Thoracic aorta (tissue), 2 donors: Measurements from ENCODE around the gene DHX35. TPM values are rescaled to one million over a fixed set of nuclear protein-coding genes. Genes with fewer than 3 reads are reported as not detected.

ENCODE experiments used
- ATAC-seq: fragments of 150-250 bp; one replicate; pipeline ENCODE4 v1.8.0; 2017; ENCODE audit warnings: low read depth; ENCODE audit not compliant: insufficient number of reproducible peaks, low FRiP score
- DNase-seq: peaks from one replicate; pipeline ENCODE4 v3.0.0-alpha.2; 2020; ENCODE audit warnings: low spot score
- H3K27ac ChIP-seq, 2 donors: fragments of 200-600 bp; sonication (generic); 1 replicate in 1 of 2; 2 replicates in 1 of 2; pipeline ENCODE4 v1.5.1; 2016; ENCODE audit warnings: mild to moderate bottlenecking in 2 of 2, moderate library complexity in 2 of 2
- H3K27me3 ChIP-seq: fragments of 200-600 bp; sonication (generic); replicated peaks from 2 replicates; pipeline ENCODE4 v1.6.0; 2016; ENCODE audit warnings: mild to moderate bottlenecking; ENCODE audit not compliant: insufficient read depth
- H3K36me3 ChIP-seq: fragments of 200-600 bp; sonication (generic); one replicate; pipeline ENCODE4 v1.5.1; 2016
- H3K4me1 ChIP-seq, 2 donors: fragments of 200-600 bp; sonication (generic); 1 replicate in 1 of 2; 2 replicates in 1 of 2; pipeline versions ENCODE4 v1.5.1 to v1.6.0; 2016; ENCODE audit warnings: low read depth in 2 of 2, mild to moderate bottlenecking in 1 of 2; ENCODE audit not compliant: control insufficient read depth in 1 of 2
- H3K4me3 ChIP-seq: fragments of 200-600 bp; sonication (generic); 2 replicates; pipeline ENCODE4 v1.5.1; 2016; ENCODE audit warnings: mild to moderate bottlenecking
- H3K9me3 ChIP-seq: fragments of 200-600 bp; sonication (generic); 2 replicates; pipeline ENCODE4 v1.5.1; 2016
- CTCF ChIP-seq: fragments of 200-600 bp; sonication (generic); IDR thresholded peaks from one replicate; pipeline ENCODE4 v1.5.1; 2019; ENCODE audit warnings: antibody characterized with exemption
- total RNA-seq, 2 donors: library from RNA; depleted of rRNA; stranded (reverse); fragments of >200 nt; gene quantifications; one replicate each; pipeline versions ENCODE4 v1.1.0 to v1.2.3, GENCODE V29; 2016

The DHX35 gene
- total RNA-seq, 2 donors from 2014 or later = 17.9 to 23.8 TPM

DNA sequence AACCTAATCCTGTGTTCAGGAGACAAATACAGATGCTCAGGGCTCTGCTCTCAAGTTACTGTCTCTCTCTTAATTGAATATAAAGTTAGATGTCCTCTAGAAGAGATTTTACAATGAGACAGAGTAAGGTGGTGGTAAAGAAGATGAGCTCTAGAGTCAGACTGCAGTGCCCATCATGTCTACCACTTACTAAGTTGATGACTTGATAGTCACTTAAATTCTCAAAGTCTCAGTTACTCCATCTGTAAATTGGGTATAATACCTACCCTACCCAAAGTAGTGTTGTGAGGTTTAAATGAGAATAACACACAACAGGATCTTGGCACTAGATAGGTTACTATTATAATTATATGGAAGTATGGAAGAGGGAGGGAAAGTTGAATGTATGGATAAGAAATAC, 1.6 kb downstream of the DHX35 start:
- no peaks in the 10 kb centered on the region for H3K36me3 ChIP-seq
- no peaks in the 10 kb centered on the region for H3K27me3 ChIP-seq
- no peak overlapping the region for H3K27ac ChIP-seq

GRCh38 chr20:38965264-38965663, 3.1 kb downstream of the DHX35 start:
- Histone ChIP-seq H3K4me1 (peaks cover 5 to 19% of the 10 kb centered on the region in 2 donors), H3K36me3 (no peaks in the 10 kb centered on the region), H3K4me3 (no peak overlapping the region), H3K27me3 (no peaks in the 10 kb centered on the region), H3K9me3 (no peaks in the 10 kb centered on the region), H3K27ac (no peak overlapping the region)
- no peak for DNase-seq
- ATAC-seq = no peak
- TF ChIP-seq CTCF = no peak

More for the DNA sequence above, 1.6 kb downstream of the DHX35 start:
- ATAC-seq (no peak), DNase-seq (no peak)
- H3K4me3 ChIP-seq = no peak overlapping the region
- peaks cover 5 to 19% of the 10 kb centered on the region in 2 donors for H3K4me1 ChIP-seq
- no peaks in the 10 kb centered on the region for H3K9me3 ChIP-seq
- no peak for TF ChIP-seq CTCF

DNA sequence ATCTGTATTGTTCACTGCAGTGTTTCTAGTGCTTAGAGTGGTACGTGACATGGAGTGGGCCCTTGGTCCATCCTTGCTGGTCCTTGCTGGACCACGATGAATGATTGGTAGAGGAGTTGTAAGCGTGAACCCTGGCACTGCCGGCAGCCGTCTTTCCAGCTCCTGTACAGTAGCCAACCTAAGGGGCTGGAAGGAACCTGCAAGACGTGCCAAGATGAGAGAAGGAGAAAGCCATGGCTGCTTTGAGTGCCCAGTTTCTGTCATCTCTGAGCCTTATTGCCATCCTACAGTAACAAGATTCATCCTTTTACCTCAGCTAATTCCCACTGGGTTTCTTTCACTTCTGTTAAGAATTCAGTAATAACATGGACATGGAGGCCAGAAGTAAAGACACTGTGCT, 5.9 kb downstream of the DHX35 start:
- DNase-seq (no peak), ATAC-seq (no peak)
- no peaks in the 10 kb centered on the region for H3K27me3 ChIP-seq
- H3K36me3 ChIP-seq = peaks cover 5% of the 10 kb centered on the region
- H3K4me3 ChIP-seq = no peak overlapping the region
- TF ChIP-seq CTCF = no peak
- H3K9me3 ChIP-seq = no peaks in the 10 kb centered on the region
- no peak overlapping the region for H3K27ac ChIP-seq
- peaks cover 2 to 6% of the 10 kb centered on the region in 2 donors for H3K4me1 ChIP-seq

- H3K27me3 ChIP-seq = no peaks in the 10 kb centered on the region
- no peak overlapping the region for H3K27ac ChIP-seq
- no peak overlapping the region for H3K4me3 ChIP-seq
- H3K9me3 ChIP-seq = no peaks in the 10 kb centered on the region
- no peaks in the 10 kb centered on the region for H3K4me1 ChIP-seq
- ATAC-seq (no peak), DNase-seq (no peak)
- TF ChIP-seq CTCF = no peak
- H3K36me3 ChIP-seq = peaks cover 5% of the 10 kb centered on the region
Observed at GRCh38 chr20:38969708-38970107, 7.6 kb downstream of the DHX35 start.

DNA sequence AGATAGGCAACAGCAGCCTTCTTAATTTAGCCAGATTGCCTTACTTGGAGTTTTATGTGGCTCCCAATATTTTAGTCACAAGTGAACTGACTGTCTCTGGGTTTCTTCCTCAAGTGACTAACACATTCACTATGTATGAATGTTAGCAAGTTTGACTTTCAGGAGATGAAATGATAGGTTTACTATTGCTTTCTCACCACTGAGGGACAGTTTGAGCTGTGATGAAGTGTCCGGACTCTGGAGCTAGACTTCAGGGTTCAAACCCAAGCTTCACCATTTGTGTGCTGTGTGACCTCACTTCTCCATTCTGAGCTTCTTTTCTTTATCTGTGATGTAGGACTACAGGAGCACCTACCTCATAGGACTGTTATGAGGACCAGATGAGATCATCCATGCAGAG, 8.2 kb downstream of the DHX35 start:
- Histone ChIP-seq H3K36me3 (peaks cover 5% of the 10 kb centered on the region), H3K9me3 (no peaks in the 10 kb centered on the region), H3K27me3 (no peaks in the 10 kb centered on the region), H3K4me3 (no peak overlapping the region), H3K27ac (no peak overlapping the region), H3K4me1 (no peaks in the 10 kb centered on the region)
- no peak for DNase-seq
- ATAC-seq = no peak
- no peak for TF ChIP-seq CTCF
